ENCODE results near the gene ARHGAP12.
"Not testable (repeated sequence)": the region's sequence is repeated elsewhere in the genome, so short reads cannot be mapped to it uniquely, and the experiment has no call there.

ARHGAP12 gene

GRCh38 chr10:31928549-31929260 lies at the start of gene ARHGAP12:
TSS of gene ARHGAP12 (minus strand) at chr10:31928831. CDS start at chr10:31908855, 19,976 bp downstream.
- peak; percentile 95 for DNase-seq

- no peak for DNase-seq
These were observed 49.5 kb upstream of the ARHGAP12 start for GRCh38 chr10:31978156-31978483.

- peak; percentile 56 for DNase-seq
These were observed 49.0 kb upstream of the ARHGAP12 start for GRCh38 chr10:31977440-31978155.

- no peak for DNase-seq
These were observed 46.6 kb upstream of the ARHGAP12 start for GRCh38 chr10:31975157-31975765.

GRCh38 chr10:31974434-31975124 lies 45.9 kb upstream of the ARHGAP12 start:
- DNase-seq, result no peak

- no peak for DNase-seq
These were observed 43.9 kb upstream of the ARHGAP12 start for GRCh38 chr10:31972519-31973041.

- DNase-seq, result not testable (repeated sequence)
These were observed 41.2 kb upstream of the ARHGAP12 start for GRCh38 chr10:31969847-31970246.

GRCh38 chr10:31963589-31963980 lies 35.0 kb upstream of the ARHGAP12 start:
- DNase-seq, result no peak

- peak; percentile 11 for DNase-seq
These were observed 34.4 kb upstream of the ARHGAP12 start for GRCh38 chr10:31962826-31963588.

- peak; percentile 87 for DNase-seq
These were observed 32.8 kb upstream of the ARHGAP12 start for GRCh38 chr10:31961277-31962074.

GRCh38 chr10:31959461-31960173 lies 31.0 kb upstream of the ARHGAP12 start:
- peak; percentile 10 for DNase-seq

GRCh38 chr10:31958856-31959255 lies 30.2 kb upstream of the ARHGAP12 start:
- DNase-seq, result no peak

- DNase-seq, result no peak
These were observed 27.7 kb upstream of the ARHGAP12 start for GRCh38 chr10:31956200-31956946.

- no peak for DNase-seq
These were observed 26.0 kb upstream of the ARHGAP12 start for GRCh38 chr10:31954410-31955191.

- DNase-seq, result no peak
These were observed 24.8 kb upstream of the ARHGAP12 start for GRCh38 chr10:31953480-31953879.

- no peak for DNase-seq
These were observed 24.4 kb upstream of the ARHGAP12 start for GRCh38 chr10:31953080-31953479.

- DNase-seq, result no peak
These were observed 23.4 kb upstream of the ARHGAP12 start for GRCh38 chr10:31952066-31952465.

- DNase-seq, result no peak
These were observed 20.6 kb upstream of the ARHGAP12 start for GRCh38 chr10:31949266-31949665.

GRCh38 chr10:31948021-31948420 lies 19.4 kb upstream of the ARHGAP12 start:
- no peak for DNase-seq

Data from DMS53 (cell line).